MG63 (cell line): ENCODE data around the gene FEM1B. TPM values are rescaled to one million over a fixed set of nuclear protein-coding genes. Genes with fewer than 3 reads are reported as not detected.
A peak's percentile ranks its signal among the peaks of the same experiment; 100 is the strongest.

Experiments
- DNase-seq: peaks from one replicate; pipeline ENCODE4 v3.0.0-alpha.2; 2020
- H3K27me3 ChIP-seq: fragments of 250-450 bp; sonication (Bioruptor Pico); 2 replicates; pipeline ENCODE4 v1.5.1; 2020; ENCODE audit warnings: mild to moderate bottlenecking, moderate library complexity
- H3K36me3 ChIP-seq: fragments of 250-450 bp; sonication (Bioruptor Pico); 2 replicates; pipeline ENCODE4 v1.5.1; 2020; ENCODE audit warnings: mild to moderate bottlenecking, moderate library complexity
- H3K4me3 ChIP-seq: fragments of 250-450 bp; sonication (Bioruptor Pico); 2 replicates; pipeline ENCODE4 v1.5.1; 2020; ENCODE audit warnings: mild to moderate bottlenecking, moderate library complexity
- H3K9me3 ChIP-seq: fragments of 250-450 bp; sonication (Bioruptor Pico); 2 replicates; pipeline ENCODE4 v1.5.1; 2020; ENCODE audit warnings: mild to moderate bottlenecking, moderate library complexity
- total RNA-seq: library from RNA; depleted of rRNA; stranded (reverse); fragments of >200 nt; shearing (Covaris generic); gene quantifications from 2 replicates; pipeline ENCODE4 v1.2.3, GENCODE V29; 2014; ENCODE audit warnings: low replicate concordance

FEM1B gene
- total RNA-seq, 1 experiment from 2014 or later, result 41.3 TPM

GRCh38 chr15:68276668-68277067, 877 bp upstream of the FEM1B start:
- H3K36me3 ChIP-seq, result peaks cover 27% of the 10 kb centered on the region
- DNase-seq, result no peak
- peak overlapping the region; percentile 95 for H3K4me3 ChIP-seq
- no peaks in the 10 kb centered on the region for H3K9me3 ChIP-seq
- H3K27me3 ChIP-seq, result no peaks in the 10 kb centered on the region

GRCh38 chr15:68277131-68277602, 378 bp upstream of the FEM1B start:
- Histone ChIP-seq H3K27me3 (no peaks in the 10 kb centered on the region), H3K4me3 (peak overlapping the region; percentile 95), H3K36me3 (peaks cover 27% of the 10 kb centered on the region), H3K9me3 (no peaks in the 10 kb centered on the region)
- peak; percentile 49 for DNase-seq

- peak overlapping the region; percentile 95 for H3K4me3 ChIP-seq
- H3K36me3 ChIP-seq, result peaks cover 27% of the 10 kb centered on the region
- H3K27me3 ChIP-seq, result no peaks in the 10 kb centered on the region
- H3K9me3 ChIP-seq, result no peaks in the 10 kb centered on the region
- DNase-seq, result no peak
Measured at GRCh38 chr15:68278345-68278594, 725 bp downstream of the FEM1B start.

- Histone ChIP-seq H3K4me3 (peak overlapping the region; percentile 95), H3K9me3 (no peaks in the 10 kb centered on the region), H3K27me3 (no peaks in the 10 kb centered on the region), H3K36me3 (peaks cover 27% of the 10 kb centered on the region)
- no peak for DNase-seq
Measured at GRCh38 chr15:68278595-68279405, 1.3 kb downstream of the FEM1B start.

GRCh38 chr15:68279779-68280753, 2.5 kb downstream of the FEM1B start:
- peaks cover 39% of the 10 kb centered on the region for H3K36me3 ChIP-seq
- no peaks in the 10 kb centered on the region for H3K9me3 ChIP-seq
- no peaks in the 10 kb centered on the region for H3K27me3 ChIP-seq
- H3K4me3 ChIP-seq, result peak overlapping the region; percentile 95
- no peak for DNase-seq

- H3K4me3 ChIP-seq, result peak overlapping the region; percentile 95
Measured at GRCh38 chr15:68281008-68281407, 3.5 kb downstream of the FEM1B start.

GRCh38 chr15:68283401-68283800, 5.9 kb downstream of the FEM1B start:
- DNase-seq, result no peak
- Histone ChIP-seq H3K9me3 (no peaks in the 10 kb centered on the region), H3K36me3 (peaks cover 55% of the 10 kb centered on the region), H3K27me3 (no peaks in the 10 kb centered on the region), H3K4me3 (no peak overlapping the region)

More at GRCh38 chr15:68281008-68281407, 3.5 kb downstream of the FEM1B start:
- no peaks in the 10 kb centered on the region for H3K27me3 ChIP-seq
- no peak for DNase-seq
- peaks cover 42% of the 10 kb centered on the region for H3K36me3 ChIP-seq
- no peaks in the 10 kb centered on the region for H3K9me3 ChIP-seq

- Histone ChIP-seq H3K27me3 (no peaks in the 10 kb centered on the region), H3K4me3 (no peak overlapping the region), H3K9me3 (no peaks in the 10 kb centered on the region), H3K36me3 (peaks cover 53% of the 10 kb centered on the region)
- no peak for DNase-seq
Measured at GRCh38 chr15:68284616-68285258, 7.2 kb downstream of the FEM1B start.

GRCh38 chr15:68285259-68285980, 7.9 kb downstream of the FEM1B start:
- H3K36me3 ChIP-seq, result peaks cover 53% of the 10 kb centered on the region
- H3K9me3 ChIP-seq, result no peaks in the 10 kb centered on the region
- no peaks in the 10 kb centered on the region for H3K27me3 ChIP-seq
- H3K4me3 ChIP-seq, result no peak overlapping the region
- no peak for DNase-seq

- Histone ChIP-seq H3K36me3 (peaks cover 54% of the 10 kb centered on the region), H3K27me3 (no peaks in the 10 kb centered on the region), H3K9me3 (no peaks in the 10 kb centered on the region), H3K4me3 (no peak overlapping the region)
- DNase-seq, result no peak
Measured at GRCh38 chr15:68286256-68286655, 8.7 kb downstream of the FEM1B start.

GRCh38 chr15:68289057-68289456, 11.5 kb downstream of the FEM1B start:
- peaks cover 79% of the 10 kb centered on the region for H3K36me3 ChIP-seq
- no peaks in the 10 kb centered on the region for H3K9me3 ChIP-seq
- H3K4me3 ChIP-seq, result no peak overlapping the region
- no peak for DNase-seq
- no peaks in the 10 kb centered on the region for H3K27me3 ChIP-seq

- Histone ChIP-seq H3K9me3 (no peaks in the 10 kb centered on the region), H3K4me3 (no peak overlapping the region), H3K36me3 (peaks cover 74% of the 10 kb centered on the region), H3K27me3 (no peaks in the 10 kb centered on the region)
- DNase-seq, result no peak
Measured at GRCh38 chr15:68289621-68290352, 12.2 kb downstream of the FEM1B start.

GRCh38 chr15:68290715-68291114, 13.2 kb downstream of the FEM1B start:
- no peaks in the 10 kb centered on the region for H3K9me3 ChIP-seq
- H3K27me3 ChIP-seq, result no peaks in the 10 kb centered on the region
- no peak for DNase-seq
- H3K4me3 ChIP-seq, result no peak overlapping the region
- peaks cover 76% of the 10 kb centered on the region for H3K36me3 ChIP-seq

GRCh38 chr15:68292157-68292781, 14.7 kb downstream of the FEM1B start:
- DNase-seq, result no peak
- Histone ChIP-seq H3K4me3 (no peak overlapping the region), H3K36me3 (peaks cover 83% of the 10 kb centered on the region), H3K27me3 (no peaks in the 10 kb centered on the region), H3K9me3 (no peaks in the 10 kb centered on the region)

GRCh38 chr15:68292967-68293366, 15.4 kb downstream of the FEM1B start:
- no peak for DNase-seq
- Histone ChIP-seq H3K9me3 (no peaks in the 10 kb centered on the region), H3K27me3 (no peaks in the 10 kb centered on the region), H3K4me3 (no peak overlapping the region), H3K36me3 (peaks cover 84% of the 10 kb centered on the region)
